Karpas-422 (cell line): ENCODE measurements around the gene MYCN. TPM values are rescaled to one million over a fixed set of nuclear protein-coding genes. Genes with fewer than 3 reads are reported as not detected.
A peak's percentile ranks its signal among the peaks of the same experiment; 100 is the strongest.

Experiments used
- DNase-seq: peaks from one replicate; pipeline ENCODE4 v3.0.0-alpha.2; 2015
- H2AFZ ChIP-seq: fragments of 200-600 bp; sonication (generic); 2 replicates; pipeline ENCODE4 v1.6.1; 2014; ENCODE audit warnings: antibody characterized with exemption, low read length, mixed read lengths
- H3K27ac ChIP-seq: fragments of 200-600 bp; sonication (generic); 2 replicates; pipeline ENCODE4 v1.5.1; 2014; ENCODE audit warnings: mild to moderate bottlenecking, low read length, moderate library complexity
- H3K27me3 ChIP-seq: fragments of 200-600 bp; sonication (generic); 2 replicates; pipeline ENCODE4 v1.6.1; 2014; ENCODE audit warnings: low read length, mixed read lengths
- H3K36me3 ChIP-seq: fragments of 200-600 bp; sonication (generic); 2 replicates; pipeline ENCODE4 v1.6.1; 2014; ENCODE audit warnings: low read length, mixed read lengths; ENCODE audit not compliant: insufficient read depth
- H3K4me1 ChIP-seq: fragments of 200-600 bp; sonication (generic); 2 replicates; pipeline ENCODE4 v1.6.1; 2014; ENCODE audit warnings: mild to moderate bottlenecking, low read length, mixed read lengths
- H3K4me2 ChIP-seq: fragments of 200-600 bp; sonication (generic); 2 replicates; pipeline ENCODE4 v1.6.1; 2014; ENCODE audit warnings: low read length, low read depth, mild to moderate bottlenecking; ENCODE audit not compliant: poor library complexity, severe bottlenecking
- H3K4me3 ChIP-seq: fragments of 200-600 bp; sonication (generic); 2 replicates; pipeline ENCODE4 v1.5.1; 2014; ENCODE audit warnings: mild to moderate bottlenecking, antibody characterized with exemption, low read length, mixed read lengths
- H3K79me2 ChIP-seq: fragments of 200-600 bp; sonication (generic); 2 replicates; pipeline ENCODE4 v1.6.1; 2014; ENCODE audit warnings: mild to moderate bottlenecking, low read length, mixed read lengths
- H3K9ac ChIP-seq: fragments of 200-600 bp; sonication (generic); 2 replicates; pipeline ENCODE4 v1.6.0; 2014; ENCODE audit warnings: low read length
- H3K9me2 ChIP-seq: fragments of 200-600 bp; sonication (generic), shearing (Covaris generic); replicated peaks from 2 replicates; pipeline ENCODE4 v1.6.0; 2014; ENCODE audit warnings: mild to moderate bottlenecking, low read length, moderate library complexity; ENCODE audit not compliant: insufficient read depth
- H3K9me3 ChIP-seq: fragments of 300-700, 200-600 bp; sonication (generic); 2 replicates; pipeline ENCODE4 v1.6.1; 2014; ENCODE audit warnings: low read length, mixed read lengths
- H4K20me1 ChIP-seq: fragments of 200-600 bp; sonication (generic); 2 replicates; pipeline ENCODE4 v1.6.1; 2014; ENCODE audit warnings: mild to moderate bottlenecking, antibody characterized with exemption, low read length, low read depth; ENCODE audit not compliant: insufficient read depth
- total RNA-seq: library from RNA; depleted of rRNA; stranded (reverse); fragments of >200 nt; shearing (Covaris generic); gene quantifications from 2 replicates; pipeline ENCODE4 v1.2.3, GENCODE V29; 2014; ENCODE audit warnings: low replicate concordance

MYCN gene
- total RNA-seq, 1 experiment from 2014 or later = not detected

- no peaks in the 10 kb centered on the region for H3K9me3 ChIP-seq
- no peaks in the 10 kb centered on the region for H3K79me2 ChIP-seq
These were observed 8.9 kb upstream of the MYCN start for GRCh38 chr2:15931319-15931890.

GRCh38 chr2:15931950-15932349 is 8.4 kb upstream of the MYCN start:
- H3K4me2 ChIP-seq = no peak overlapping the region
- no peak overlapping the region for H3K9ac ChIP-seq
- DNase-seq = no peak
- no peaks in the 10 kb centered on the region for H3K4me1 ChIP-seq
- no peak overlapping the region for H3K4me3 ChIP-seq
- H3K9me2 ChIP-seq = no peaks in the 10 kb centered on the region
- H3K27me3 ChIP-seq = no peaks in the 10 kb centered on the region
- no peaks in the 10 kb centered on the region for H3K9me3 ChIP-seq
- H2AFZ ChIP-seq = no peak overlapping the region
- H3K79me2 ChIP-seq = no peaks in the 10 kb centered on the region
- H4K20me1 ChIP-seq = no peaks in the 10 kb centered on the region
- H3K36me3 ChIP-seq = no peaks in the 10 kb centered on the region
- no peak overlapping the region for H3K27ac ChIP-seq

More at GRCh38 chr2:15931319-15931890, 8.9 kb upstream of the MYCN start:
- Histone ChIP-seq H2AFZ (no peak overlapping the region), H3K4me1 (no peaks in the 10 kb centered on the region), H3K27me3 (no peaks in the 10 kb centered on the region), H3K9me2 (no peaks in the 10 kb centered on the region), H3K4me2 (no peak overlapping the region), H3K27ac (no peak overlapping the region), H3K4me3 (no peak overlapping the region), H3K36me3 (no peaks in the 10 kb centered on the region), H3K9ac (no peak overlapping the region), H4K20me1 (no peaks in the 10 kb centered on the region)
- no peak for DNase-seq

- no peak overlapping the region for H3K4me2 ChIP-seq
- no peaks in the 10 kb centered on the region for H3K4me1 ChIP-seq
These were observed 7.8 kb upstream of the MYCN start for GRCh38 chr2:15932394-15933183.

GRCh38 chr2:15933184-15933845 is 7.0 kb upstream of the MYCN start:
- peak; percentile 28 for DNase-seq
- H3K27ac ChIP-seq = no peak overlapping the region
- H3K27me3 ChIP-seq = no peaks in the 10 kb centered on the region
- no peak overlapping the region for H3K9ac ChIP-seq
- H3K9me2 ChIP-seq = no peaks in the 10 kb centered on the region
- no peaks in the 10 kb centered on the region for H3K36me3 ChIP-seq
- no peak overlapping the region for H3K4me3 ChIP-seq
- H3K9me3 ChIP-seq = no peaks in the 10 kb centered on the region
- H4K20me1 ChIP-seq = no peaks in the 10 kb centered on the region
- H3K4me1 ChIP-seq = no peaks in the 10 kb centered on the region
- H2AFZ ChIP-seq = no peak overlapping the region
- no peaks in the 10 kb centered on the region for H3K79me2 ChIP-seq
- H3K4me2 ChIP-seq = no peak overlapping the region

More at GRCh38 chr2:15932394-15933183, 7.8 kb upstream of the MYCN start:
- Histone ChIP-seq H3K36me3 (no peaks in the 10 kb centered on the region), H3K79me2 (no peaks in the 10 kb centered on the region), H3K9me2 (no peaks in the 10 kb centered on the region), H3K27me3 (no peaks in the 10 kb centered on the region), H3K9me3 (no peaks in the 10 kb centered on the region), H3K4me3 (no peak overlapping the region), H2AFZ (no peak overlapping the region), H3K27ac (no peak overlapping the region), H3K9ac (no peak overlapping the region), H4K20me1 (no peaks in the 10 kb centered on the region)
- no peak for DNase-seq

GRCh38 chr2:15934291-15934945 is 5.9 kb upstream of the MYCN start:
- H4K20me1 ChIP-seq = no peaks in the 10 kb centered on the region
- no peaks in the 10 kb centered on the region for H3K36me3 ChIP-seq
- H3K9me3 ChIP-seq = no peaks in the 10 kb centered on the region
- no peak overlapping the region for H3K27ac ChIP-seq
- no peak overlapping the region for H3K4me2 ChIP-seq
- no peaks in the 10 kb centered on the region for H3K27me3 ChIP-seq
- H3K4me3 ChIP-seq = no peak overlapping the region
- no peaks in the 10 kb centered on the region for H3K79me2 ChIP-seq
- H3K9ac ChIP-seq = no peak overlapping the region
- H2AFZ ChIP-seq = no peak overlapping the region
- H3K4me1 ChIP-seq = no peaks in the 10 kb centered on the region
- no peak for DNase-seq
- H3K9me2 ChIP-seq = no peaks in the 10 kb centered on the region

- no peaks in the 10 kb centered on the region for H4K20me1 ChIP-seq
- no peaks in the 10 kb centered on the region for H3K36me3 ChIP-seq
- no peak for DNase-seq
- H3K79me2 ChIP-seq = no peaks in the 10 kb centered on the region
- no peaks in the 10 kb centered on the region for H3K9me3 ChIP-seq
- H3K4me1 ChIP-seq = no peaks in the 10 kb centered on the region
- no peak overlapping the region for H3K4me3 ChIP-seq
- no peaks in the 10 kb centered on the region for H3K9me2 ChIP-seq
- no peak overlapping the region for H3K4me2 ChIP-seq
- H3K27ac ChIP-seq = no peak overlapping the region
- no peak overlapping the region for H2AFZ ChIP-seq
- H3K27me3 ChIP-seq = no peaks in the 10 kb centered on the region
- H3K9ac ChIP-seq = no peak overlapping the region
These were observed 5.2 kb upstream of the MYCN start for GRCh38 chr2:15935189-15935588.

- H3K4me1 ChIP-seq = no peaks in the 10 kb centered on the region
- H3K79me2 ChIP-seq = no peaks in the 10 kb centered on the region
- H3K36me3 ChIP-seq = no peaks in the 10 kb centered on the region
- H3K27me3 ChIP-seq = no peaks in the 10 kb centered on the region
- no peak overlapping the region for H2AFZ ChIP-seq
- H3K9me3 ChIP-seq = no peaks in the 10 kb centered on the region
- no peak overlapping the region for H3K4me3 ChIP-seq
- H4K20me1 ChIP-seq = no peaks in the 10 kb centered on the region
- DNase-seq = no peak
- no peak overlapping the region for H3K4me2 ChIP-seq
- H3K9ac ChIP-seq = no peak overlapping the region
- no peak overlapping the region for H3K27ac ChIP-seq
- H3K9me2 ChIP-seq = no peaks in the 10 kb centered on the region
These were observed 4.7 kb upstream of the MYCN start for GRCh38 chr2:15935675-15936074.
